H1 (cell line): ENCODE results near the gene XPNPEP2. TPM values are rescaled to one million over a fixed set of nuclear protein-coding genes. Genes with fewer than 3 reads are reported as not detected.

Experiments used
- ASH2L ChIP-seq: fragments of 200-600, 300-600 bp; sonication (generic); IDR thresholded peaks from one replicate; pipeline ENCODE4 v1.7.1; 2017; ENCODE audit warnings: low read length
- EP300 ChIP-seq, 2 experiments: IDR thresholded peaks; 1 replicate in 1 of 2; 2 replicates in 1 of 2; pipeline ENCODE4 v1.6.1; 2011 to 2012; ENCODE audit warnings: low read depth in 2 of 2, low read length in 2 of 2, mild to moderate bottlenecking in 2 of 2, borderline replicate concordance in 1 of 2, inconsistent platforms in 1 of 2, moderate library complexity in 1 of 2
- SIRT6 ChIP-seq: IDR thresholded peaks from one replicate; pipeline ENCODE4 v1.7.1; 2012; ENCODE audit warnings: low read length, inconsistent platforms
- SP4 ChIP-seq: IDR thresholded peaks from 2 replicates; pipeline ENCODE4 v1.6.1; 2012; ENCODE audit warnings: low read length, inconsistent platforms
- SUZ12 ChIP-seq: fragments of 200-600 bp; sonication (generic); IDR thresholded peaks from 2 replicates; pipeline ENCODE4 v1.6.1; 2012; ENCODE audit warnings: mild to moderate bottlenecking, inconsistent platforms, low read length, moderate library complexity, mixed read lengths
- polyA plus RNA-seq, 7 experiments: library from polyadenylated mRNA; depleted of rRNA in 3 of 7; stranded (reverse) in 5 of 7; unstranded in 2 of 7; fragments of >200 nt in 5 of 7; fragments of 200-250 nt in 2 of 7; gene quantifications; 1 replicate in 5 of 7; 2 replicates in 1 of 7; 4 replicates in 1 of 7; pipeline versions ENCODE4 v1.2.1 to v1.2.3, GENCODE V29; 2011 to 2013; ENCODE audit warnings: missing spikeins in 2 of 7, mixed read lengths in 2 of 7
- total RNA-seq: library from RNA; stranded (reverse); fragmentation: NEBNext Ultra II Directional; extraction: Animal tissue kit (Norgen Biotek cat#: 25700); gene quantifications from 2 replicates; pipeline ENCODE4 v1.2.1, GENCODE V29; 2021
- TF ChIP-seq, protein P1 (sequence below): fragments of 300-600 bp; sonication (generic); IDR thresholded peaks from 2 replicates; pipeline ENCODE4 v1.7.1; 2012; ENCODE audit warnings: low read length, moderate library complexity, mild to moderate bottlenecking, inconsistent platforms; ENCODE audit not compliant: insufficient replicate concordance
- TF ChIP-seq, protein P2 (sequence below): IDR thresholded peaks from 2 replicates; pipeline ENCODE4 v1.6.1; 2012; ENCODE audit warnings: low read length, inconsistent platforms

The XPNPEP2 gene
- total and polyA plus RNA-seq, 2 of the 8 experiments (the other 6 are each of a cell fraction or from before 2014, with no cell fraction given) = 0.27 TPM; not detected in 1

DNA sequence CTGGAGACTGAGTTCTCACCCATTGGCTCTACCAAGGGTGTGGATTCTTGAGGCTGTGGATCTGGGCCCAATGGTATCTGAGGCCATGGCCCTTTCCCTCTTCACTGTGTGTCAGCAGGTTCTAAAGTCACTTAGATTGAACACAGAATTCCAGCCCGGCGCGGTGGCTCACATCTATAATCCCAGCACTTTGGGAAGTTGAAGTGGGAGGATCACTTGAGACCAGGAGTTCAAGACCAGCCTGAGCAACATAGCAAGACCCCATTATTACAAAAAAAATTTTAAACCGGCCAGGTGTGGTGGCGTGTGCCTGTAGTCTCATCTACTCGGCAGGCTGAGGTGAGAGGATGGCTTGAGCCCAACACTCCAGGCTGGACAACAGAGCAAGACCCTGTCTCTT, 18.0 kb upstream of the XPNPEP2 start (continued):
- TF ChIP-seq, protein P1, sequence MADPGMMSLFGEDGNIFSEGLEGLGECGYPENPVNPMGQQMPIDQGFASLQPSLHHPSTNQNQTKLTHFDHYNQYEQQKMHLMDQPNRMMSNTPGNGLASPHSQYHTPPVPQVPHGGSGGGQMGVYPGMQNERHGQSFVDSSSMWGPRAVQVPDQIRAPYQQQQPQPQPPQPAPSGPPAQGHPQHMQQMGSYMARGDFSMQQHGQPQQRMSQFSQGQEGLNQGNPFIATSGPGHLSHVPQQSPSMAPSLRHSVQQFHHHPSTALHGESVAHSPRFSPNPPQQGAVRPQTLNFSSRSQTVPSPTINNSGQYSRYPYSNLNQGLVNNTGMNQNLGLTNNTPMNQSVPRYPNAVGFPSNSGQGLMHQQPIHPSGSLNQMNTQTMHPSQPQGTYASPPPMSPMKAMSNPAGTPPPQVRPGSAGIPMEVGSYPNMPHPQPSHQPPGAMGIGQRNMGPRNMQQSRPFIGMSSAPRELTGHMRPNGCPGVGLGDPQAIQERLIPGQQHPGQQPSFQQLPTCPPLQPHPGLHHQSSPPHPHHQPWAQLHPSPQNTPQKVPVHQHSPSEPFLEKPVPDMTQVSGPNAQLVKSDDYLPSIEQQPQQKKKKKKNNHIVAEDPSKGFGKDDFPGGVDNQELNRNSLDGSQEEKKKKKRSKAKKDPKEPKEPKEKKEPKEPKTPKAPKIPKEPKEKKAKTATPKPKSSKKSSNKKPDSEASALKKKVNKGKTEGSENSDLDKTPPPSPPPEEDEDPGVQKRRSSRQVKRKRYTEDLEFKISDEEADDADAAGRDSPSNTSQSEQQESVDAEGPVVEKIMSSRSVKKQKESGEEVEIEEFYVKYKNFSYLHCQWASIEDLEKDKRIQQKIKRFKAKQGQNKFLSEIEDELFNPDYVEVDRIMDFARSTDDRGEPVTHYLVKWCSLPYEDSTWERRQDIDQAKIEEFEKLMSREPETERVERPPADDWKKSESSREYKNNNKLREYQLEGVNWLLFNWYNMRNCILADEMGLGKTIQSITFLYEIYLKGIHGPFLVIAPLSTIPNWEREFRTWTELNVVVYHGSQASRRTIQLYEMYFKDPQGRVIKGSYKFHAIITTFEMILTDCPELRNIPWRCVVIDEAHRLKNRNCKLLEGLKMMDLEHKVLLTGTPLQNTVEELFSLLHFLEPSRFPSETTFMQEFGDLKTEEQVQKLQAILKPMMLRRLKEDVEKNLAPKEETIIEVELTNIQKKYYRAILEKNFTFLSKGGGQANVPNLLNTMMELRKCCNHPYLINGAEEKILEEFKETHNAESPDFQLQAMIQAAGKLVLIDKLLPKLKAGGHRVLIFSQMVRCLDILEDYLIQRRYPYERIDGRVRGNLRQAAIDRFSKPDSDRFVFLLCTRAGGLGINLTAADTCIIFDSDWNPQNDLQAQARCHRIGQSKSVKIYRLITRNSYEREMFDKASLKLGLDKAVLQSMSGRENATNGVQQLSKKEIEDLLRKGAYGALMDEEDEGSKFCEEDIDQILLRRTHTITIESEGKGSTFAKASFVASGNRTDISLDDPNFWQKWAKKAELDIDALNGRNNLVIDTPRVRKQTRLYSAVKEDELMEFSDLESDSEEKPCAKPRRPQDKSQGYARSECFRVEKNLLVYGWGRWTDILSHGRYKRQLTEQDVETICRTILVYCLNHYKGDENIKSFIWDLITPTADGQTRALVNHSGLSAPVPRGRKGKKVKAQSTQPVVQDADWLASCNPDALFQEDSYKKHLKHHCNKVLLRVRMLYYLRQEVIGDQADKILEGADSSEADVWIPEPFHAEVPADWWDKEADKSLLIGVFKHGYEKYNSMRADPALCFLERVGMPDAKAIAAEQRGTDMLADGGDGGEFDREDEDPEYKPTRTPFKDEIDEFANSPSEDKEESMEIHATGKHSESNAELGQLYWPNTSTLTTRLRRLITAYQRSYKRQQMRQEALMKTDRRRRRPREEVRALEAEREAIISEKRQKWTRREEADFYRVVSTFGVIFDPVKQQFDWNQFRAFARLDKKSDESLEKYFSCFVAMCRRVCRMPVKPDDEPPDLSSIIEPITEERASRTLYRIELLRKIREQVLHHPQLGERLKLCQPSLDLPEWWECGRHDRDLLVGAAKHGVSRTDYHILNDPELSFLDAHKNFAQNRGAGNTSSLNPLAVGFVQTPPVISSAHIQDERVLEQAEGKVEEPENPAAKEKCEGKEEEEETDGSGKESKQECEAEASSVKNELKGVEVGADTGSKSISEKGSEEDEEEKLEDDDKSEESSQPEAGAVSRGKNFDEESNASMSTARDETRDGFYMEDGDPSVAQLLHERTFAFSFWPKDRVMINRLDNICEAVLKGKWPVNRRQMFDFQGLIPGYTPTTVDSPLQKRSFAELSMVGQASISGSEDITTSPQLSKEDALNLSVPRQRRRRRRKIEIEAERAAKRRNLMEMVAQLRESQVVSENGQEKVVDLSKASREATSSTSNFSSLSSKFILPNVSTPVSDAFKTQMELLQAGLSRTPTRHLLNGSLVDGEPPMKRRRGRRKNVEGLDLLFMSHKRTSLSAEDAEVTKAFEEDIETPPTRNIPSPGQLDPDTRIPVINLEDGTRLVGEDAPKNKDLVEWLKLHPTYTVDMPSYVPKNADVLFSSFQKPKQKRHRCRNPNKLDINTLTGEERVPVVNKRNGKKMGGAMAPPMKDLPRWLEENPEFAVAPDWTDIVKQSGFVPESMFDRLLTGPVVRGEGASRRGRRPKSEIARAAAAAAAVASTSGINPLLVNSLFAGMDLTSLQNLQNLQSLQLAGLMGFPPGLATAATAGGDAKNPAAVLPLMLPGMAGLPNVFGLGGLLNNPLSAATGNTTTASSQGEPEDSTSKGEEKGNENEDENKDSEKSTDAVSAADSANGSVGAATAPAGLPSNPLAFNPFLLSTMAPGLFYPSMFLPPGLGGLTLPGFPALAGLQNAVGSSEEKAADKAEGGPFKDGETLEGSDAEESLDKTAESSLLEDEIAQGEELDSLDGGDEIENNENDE = no peak
- TF ChIP-seq SIRT6 = no peak
- no peak for TF ChIP-seq ASH2L
- TF ChIP-seq, protein P2, sequence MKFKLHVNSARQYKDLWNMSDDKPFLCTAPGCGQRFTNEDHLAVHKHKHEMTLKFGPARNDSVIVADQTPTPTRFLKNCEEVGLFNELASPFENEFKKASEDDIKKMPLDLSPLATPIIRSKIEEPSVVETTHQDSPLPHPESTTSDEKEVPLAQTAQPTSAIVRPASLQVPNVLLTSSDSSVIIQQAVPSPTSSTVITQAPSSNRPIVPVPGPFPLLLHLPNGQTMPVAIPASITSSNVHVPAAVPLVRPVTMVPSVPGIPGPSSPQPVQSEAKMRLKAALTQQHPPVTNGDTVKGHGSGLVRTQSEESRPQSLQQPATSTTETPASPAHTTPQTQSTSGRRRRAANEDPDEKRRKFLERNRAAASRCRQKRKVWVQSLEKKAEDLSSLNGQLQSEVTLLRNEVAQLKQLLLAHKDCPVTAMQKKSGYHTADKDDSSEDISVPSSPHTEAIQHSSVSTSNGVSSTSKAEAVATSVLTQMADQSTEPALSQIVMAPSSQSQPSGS = no peak
- TF ChIP-seq SP4 = no peak
- no peak for TF ChIP-seq SUZ12
- TF ChIP-seq EP300 (IDR thresholded peaks at IDR 0.05; ENCODE audit: borderline replicate concordance in 1 of 2, low read depth in 2 of 2, low read length in 2 of 2) = no peak
